ENCODE data around the gene SRRD. TPM values are rescaled to one million over a fixed set of nuclear protein-coding genes. Genes with fewer than 3 reads are reported as not detected.

The SRRD gene
- polyA plus RNA-seq, 1 donor = 18.1 TPM

Other genes starting within 250 kb of the SRRD start
- gene ASPHD2, start 54.6 kb upstream of the SRRD start, polyA plus RNA-seq = 0.88 TPM
- gene HPS4, start 94 bp upstream of the SRRD start, polyA plus RNA-seq = 47.3 TPM
- 34.3 TPM for gene TFIP11, start 28.6 kb downstream of the SRRD start, polyA plus RNA-seq
- gene TPST2, start 106.3 kb downstream of the SRRD start, polyA plus RNA-seq = 27.5 TPM
- 0.73 TPM for gene CRYBB1, start 134.2 kb downstream of the SRRD start, polyA plus RNA-seq
- 0.06 TPM for gene CRYBA4, start 138.1 kb downstream of the SRRD start, polyA plus RNA-seq
- 8.5 TPM for gene MIAT, start 173.7 kb downstream of the SRRD start, polyA plus RNA-seq

Measured in large intestine (tissue), 1 donor.